H54 (cell line): Measurements from ENCODE around the gene CEBPA.

Experiments
- DNase-seq: peaks from one replicate; pipeline ENCODE4 v3.0.0; 2011; ENCODE audit warnings: low spot score, mixed read lengths; ENCODE audit not compliant: insufficient read length
- FAIRE-seq: peaks from 3 replicates; lab custom pipeline; 2011; peaks lifted over from hg19 to GRCh38; lab: Jason Lieb, UNC
- POLR2A ChIP-seq: IDR thresholded peaks from 2 replicates; pipeline ENCODE4 v1.6.1; 2011; ENCODE audit warnings: low read depth, mild to moderate bottlenecking, low read length

Gene CEBPA

DNA sequence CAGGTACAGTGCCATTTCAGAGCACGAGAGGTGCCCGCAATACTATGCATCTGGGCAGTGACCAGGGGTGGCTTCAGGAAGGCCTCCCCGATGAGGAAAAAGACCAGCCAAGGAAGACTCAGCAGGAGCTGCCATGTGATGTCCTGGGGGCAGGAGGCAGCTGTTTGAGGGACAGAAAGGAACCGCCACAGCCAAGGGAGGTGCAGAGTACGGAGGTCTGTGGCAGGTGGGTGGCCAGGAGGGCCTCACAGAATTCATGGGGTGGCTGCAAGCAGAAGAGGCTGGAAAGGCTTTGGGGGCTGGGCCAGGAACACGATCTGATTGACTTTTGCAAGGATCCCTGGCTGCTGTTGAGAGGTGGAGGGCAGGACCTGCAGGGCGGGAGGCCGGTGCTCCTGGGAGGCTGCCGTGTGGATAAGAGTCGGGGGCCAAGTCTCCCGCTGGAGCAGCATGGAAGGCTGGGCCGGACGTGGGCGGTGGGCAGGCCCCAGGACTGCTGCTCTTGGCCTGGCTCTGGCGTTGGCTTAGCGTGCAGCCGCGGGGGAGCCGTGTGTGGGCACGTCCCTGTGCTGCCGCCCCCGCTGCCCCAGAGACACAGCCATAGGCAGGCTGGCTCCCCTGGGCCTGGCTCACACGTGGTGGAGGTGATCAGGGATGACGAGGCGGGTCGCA, 29.1 kb downstream of the CEBPA start:
- DNase-seq (no peak), FAIRE-seq (no peak)
- TF ChIP-seq POLR2A: no peak

DNA sequence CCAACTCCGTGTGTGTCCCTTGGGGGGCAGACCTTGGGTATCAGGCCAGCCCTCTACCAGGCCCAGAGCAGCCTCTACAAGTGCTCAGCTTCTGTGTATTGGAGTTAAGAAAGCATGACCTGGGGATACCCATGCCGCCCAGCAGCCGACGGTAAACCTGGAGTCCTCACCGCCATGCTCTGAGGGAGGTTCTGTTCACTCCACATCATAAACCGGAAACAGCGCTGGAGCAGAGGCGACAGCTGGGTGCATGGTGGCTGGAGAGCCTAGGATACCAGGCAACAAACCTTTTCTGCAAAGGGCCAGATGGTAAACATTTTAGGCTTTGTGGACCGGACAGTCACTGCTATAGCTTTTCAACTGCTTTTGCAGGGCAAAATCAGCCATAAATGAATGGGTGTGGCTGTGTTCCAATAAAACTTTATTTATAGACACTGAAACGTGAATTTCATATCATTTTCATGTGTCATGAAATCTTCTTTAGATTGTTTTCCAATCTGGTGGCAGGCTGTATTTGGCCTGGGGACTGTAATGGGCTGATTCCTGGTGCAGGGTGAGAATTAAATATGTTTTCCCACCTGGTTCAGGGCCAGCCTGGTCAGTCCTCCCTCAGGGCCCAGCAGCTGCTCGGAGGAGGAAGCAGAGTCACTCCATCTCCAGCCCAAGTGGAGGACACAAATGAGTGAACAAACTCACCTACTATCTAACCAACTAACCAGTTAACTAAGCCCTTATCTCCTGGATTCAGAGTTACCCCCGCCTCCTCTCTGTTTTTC, 30.9 kb downstream of the CEBPA start:
- no peak for FAIRE-seq

DNA sequence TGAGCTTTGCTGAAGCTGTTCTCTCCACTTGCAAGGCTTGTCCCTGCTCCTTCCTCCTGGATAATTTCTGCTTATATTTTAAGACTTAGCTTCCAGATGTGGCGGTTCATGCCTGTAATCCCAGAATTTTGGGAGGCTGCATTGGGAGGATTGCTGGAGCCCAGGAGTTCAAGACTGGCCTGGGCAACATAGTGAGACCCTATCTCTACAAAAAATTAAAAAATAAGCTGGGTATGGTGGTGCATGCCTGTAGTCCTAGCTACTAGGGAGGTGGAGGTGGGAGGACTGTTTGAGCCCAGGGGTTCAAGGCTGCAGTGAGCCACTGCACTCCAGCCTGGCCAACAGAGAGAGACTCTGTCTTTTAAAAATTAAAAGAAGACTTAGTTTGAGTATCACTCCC, 31.6 kb downstream of the CEBPA start:
- no peak for DNase-seq
- FAIRE-seq: no peak
- no peak for TF ChIP-seq POLR2A

More for the DNA sequence above, 30.9 kb downstream of the CEBPA start:
- no peak for DNase-seq
- no peak for TF ChIP-seq POLR2A

DNA sequence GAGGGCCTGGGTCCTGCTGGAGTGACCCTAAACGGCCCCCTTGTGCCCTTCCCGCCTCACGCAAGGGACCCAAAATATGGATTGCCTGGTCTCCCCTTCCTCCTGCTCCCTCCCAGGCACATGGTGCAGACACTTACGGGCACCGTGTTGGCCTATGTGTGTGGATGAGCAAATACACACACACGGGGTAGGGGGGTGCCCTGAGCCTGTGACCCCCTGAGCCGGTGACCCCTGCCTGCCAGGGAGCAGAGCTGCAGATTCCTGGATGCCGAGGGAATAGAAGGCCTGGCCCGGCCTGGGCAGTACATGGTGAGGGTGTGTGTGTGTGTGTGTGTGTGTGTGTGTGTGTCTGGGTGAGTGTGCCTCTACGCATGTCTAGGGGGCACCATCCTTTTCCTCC, 33.3 kb downstream of the CEBPA start:
- DNase-seq: no peak
- no peak for FAIRE-seq
- TF ChIP-seq POLR2A: no peak

DNA sequence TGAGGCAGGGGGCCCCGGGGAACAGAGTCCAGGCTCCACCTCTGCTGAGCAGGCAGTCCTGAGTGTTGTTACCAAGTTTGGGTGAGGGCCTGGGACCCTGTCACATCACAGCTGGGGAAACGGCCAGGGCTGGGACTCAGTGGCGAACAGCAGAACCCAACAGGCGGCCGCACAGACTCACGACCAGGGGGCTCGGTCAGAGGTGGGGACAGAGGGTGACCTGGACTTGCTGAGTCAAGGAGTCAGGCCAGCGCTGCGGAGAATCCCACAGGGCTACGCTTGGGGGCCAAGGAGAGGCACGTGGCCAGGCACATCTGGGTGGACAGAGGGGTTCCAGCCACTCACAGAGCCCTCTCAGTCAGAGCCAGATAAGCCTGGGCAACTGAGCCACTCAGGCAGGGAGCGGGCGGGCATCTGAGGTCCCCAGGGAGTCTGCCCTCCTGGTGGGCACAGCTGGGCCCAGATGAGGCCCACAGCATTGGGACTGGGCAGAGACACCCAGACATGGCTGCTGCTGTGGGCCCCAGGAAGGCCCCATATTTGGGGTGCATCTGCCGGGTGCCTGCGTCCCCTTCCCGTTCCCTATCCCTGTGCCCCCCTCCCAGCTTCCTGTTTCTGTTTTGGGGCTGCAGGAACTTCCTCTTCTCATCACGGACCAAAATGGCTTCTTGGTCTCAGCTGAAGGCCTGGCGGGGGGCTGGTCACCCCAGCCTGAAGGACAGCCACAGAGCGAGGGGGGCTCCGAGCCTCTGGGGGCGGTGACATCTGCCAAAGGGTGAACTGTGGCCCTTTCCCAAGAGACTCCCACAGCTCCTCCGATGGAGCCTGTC, 34.0 kb downstream of the CEBPA start:
- DNase-seq: no peak
- TF ChIP-seq POLR2A: no peak
- no peak for FAIRE-seq

DNA sequence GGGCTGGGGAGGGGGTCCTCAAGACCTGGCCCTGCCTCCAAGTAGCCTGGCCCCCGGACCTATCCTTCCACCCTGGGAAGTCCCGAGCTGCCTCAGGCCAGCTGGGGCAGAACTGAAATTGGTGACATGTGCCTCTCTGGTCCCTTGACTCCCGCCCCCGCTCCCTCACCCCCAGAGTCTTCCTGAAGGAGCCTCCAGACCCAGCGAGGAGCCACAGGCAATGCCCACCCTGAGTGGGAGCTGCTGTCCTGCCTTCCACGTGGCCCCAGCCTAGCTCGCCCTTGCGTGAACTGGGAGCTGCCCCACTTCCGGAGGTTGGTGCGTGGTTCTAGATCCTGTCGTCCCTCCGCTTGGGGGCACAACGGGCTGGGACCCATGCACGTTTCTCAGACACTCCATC, 34.6 kb downstream of the CEBPA start:
- no peak for FAIRE-seq
- no peak for TF ChIP-seq POLR2A
- no peak for DNase-seq

DNA sequence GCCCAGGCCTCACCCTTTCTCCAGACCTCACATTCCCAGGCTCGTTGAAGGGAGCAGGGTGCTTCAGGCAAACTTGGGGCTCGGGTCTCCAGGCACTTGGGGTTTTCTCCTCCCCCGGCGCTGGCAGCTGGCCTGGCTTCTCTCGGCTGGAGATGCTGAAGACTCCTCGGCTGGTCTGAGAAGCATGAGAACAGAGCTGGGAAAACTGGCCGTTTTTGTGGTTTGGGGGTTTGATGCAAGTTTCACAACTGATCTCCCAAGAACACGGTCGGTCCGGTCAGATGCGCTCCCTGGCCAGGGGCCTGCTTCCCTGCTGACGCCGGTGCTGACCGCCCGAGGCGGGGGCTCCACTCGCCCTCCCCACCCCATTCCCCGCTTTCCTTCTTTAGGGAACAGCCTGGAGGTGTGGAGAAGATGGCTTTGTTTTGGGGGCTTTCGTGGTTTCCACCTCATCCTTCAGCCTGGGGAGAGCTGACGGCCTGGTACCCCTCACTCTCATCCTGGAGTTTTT, 35.3 kb downstream of the CEBPA start:
- FAIRE-seq (no peak), DNase-seq (no peak)
- TF ChIP-seq POLR2A: no peak

DNA sequence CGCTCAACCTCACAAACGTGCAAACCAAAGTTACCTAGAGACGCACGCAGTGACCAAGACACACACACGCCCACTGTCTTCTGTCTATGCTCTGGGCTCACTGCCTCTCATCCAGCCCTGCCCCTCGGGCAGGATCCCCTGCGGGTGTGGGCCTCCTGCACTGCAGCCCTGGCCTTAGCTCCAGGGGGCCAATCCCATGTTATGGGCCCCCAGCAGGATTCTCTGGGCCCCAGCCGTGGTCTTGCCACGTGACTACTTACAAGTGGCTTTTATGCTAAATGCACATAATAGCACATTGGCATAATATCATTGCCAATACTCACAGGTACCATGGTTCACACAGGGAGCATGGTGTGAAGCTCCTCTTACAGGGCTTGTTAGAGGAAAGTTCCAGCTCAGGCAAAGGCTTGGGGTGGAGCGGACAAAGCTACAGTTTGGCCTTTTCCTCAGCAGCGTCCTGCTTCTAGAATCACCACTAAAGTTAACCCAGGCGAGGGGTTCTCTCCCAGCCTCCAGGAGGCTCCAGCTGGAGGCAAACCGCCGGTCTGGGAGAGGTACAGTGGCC, 37.4 kb downstream of the CEBPA start:
- TF ChIP-seq POLR2A: no peak
- FAIRE-seq (no peak), DNase-seq (no peak)

DNA sequence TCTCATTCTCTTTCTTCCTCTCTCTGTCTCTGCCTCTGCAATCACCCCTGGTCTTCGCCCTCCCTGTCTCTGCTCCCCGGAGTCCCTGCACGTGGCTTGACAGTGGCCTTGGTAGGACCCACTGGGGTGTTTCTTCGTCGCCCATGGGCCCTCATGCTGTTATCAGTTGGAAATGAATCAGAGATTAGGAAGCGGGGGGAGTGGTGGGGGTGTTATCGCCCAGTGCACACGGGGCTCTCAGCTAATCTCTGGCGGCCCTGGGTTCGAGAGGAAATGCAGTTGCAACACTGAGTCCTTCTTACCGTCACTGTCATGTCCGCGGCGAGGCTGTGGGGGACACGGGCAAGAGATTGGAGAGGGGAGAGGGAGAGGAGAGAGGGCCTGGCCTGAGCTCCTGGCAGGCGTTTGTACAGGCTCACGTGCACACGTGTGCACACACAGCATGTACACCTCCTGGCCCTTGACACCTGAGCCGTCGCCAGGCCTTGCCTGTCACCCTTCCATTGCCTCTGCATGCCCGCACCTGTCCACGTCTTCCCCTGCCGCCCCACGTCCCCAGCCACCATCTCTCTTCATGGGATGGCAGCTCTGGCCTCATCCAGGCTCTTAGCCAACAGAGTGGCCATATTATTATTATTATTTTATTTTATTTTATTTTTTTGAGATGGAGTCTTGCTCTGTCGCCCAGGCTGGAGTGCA, 38.9 kb downstream of the CEBPA start:
- TF ChIP-seq POLR2A: no peak
- FAIRE-seq: no peak
- no peak for DNase-seq

DNA sequence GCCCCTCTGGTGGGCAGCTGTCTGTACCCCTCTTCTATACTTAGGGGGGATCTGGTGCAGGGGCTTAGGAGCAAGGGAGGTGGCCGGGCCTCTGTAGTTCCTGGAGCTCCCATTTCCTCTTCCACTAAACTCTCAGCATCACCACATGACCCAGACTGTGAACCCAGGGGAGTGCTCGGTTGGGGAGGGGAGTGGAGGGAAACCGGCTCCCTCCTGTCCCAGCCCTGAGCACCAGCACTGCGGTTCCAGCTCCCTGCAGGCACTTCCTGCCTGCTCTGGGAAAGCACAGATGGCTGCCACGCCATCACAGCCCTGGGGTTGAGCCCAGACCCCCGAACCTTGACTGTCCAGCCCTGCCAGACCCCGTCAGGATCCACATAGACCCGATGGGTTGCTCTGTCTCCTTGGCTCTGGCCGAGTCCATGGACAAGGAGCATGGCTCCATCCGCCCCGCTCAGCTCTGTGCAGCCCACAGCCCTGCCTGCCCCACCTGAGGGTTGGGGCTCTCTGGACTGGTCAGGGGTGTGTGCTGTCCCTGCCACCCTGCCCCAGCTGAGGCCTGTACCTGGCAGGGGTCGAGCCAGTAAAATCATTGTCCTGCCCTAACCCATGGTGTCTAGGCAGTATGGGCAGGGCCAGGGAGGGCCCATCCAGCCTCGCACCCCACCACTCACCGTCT, 40.7 kb downstream of the CEBPA start:
- no peak for FAIRE-seq
- DNase-seq: no peak
- TF ChIP-seq POLR2A: no peak

DNA sequence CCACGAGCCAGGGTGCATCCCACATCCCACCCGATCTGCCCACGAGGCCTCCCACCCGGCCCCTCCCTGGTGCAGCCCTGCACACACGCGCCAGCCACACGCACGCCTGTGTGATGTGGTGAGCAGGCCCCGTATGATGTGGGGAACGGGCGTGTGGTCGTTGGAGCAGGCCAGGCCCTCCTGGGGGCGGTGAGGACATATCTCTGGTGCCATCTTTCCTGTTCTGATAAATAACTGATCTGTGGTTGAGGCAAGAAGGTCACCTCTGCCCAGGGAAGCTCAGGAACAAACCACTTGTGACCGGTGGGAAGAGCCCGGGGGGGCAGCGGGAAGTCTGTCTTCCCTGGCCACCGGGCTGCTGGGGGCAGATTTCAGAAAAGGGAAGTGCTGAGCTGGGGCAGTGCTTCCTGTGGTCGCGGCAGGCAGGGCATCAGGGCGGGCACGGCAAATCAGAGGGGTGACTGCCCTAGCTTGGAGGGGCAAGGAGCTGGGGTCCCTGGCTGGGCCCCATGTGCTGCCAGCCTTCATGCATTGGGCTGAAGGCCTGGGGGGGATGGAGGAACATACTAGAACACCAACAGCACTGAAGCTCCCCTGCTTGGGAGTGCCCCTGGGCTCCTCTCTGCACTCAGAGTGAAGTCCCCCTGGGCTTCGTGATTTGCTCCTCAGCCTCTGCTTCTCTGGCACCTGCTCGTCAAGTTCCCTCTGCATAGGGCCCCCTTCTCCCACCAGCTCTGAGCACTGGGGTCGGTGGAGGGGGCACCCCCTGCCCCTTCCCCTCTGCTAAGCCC, 41.5 kb downstream of the CEBPA start:
- DNase-seq: no peak
- FAIRE-seq: no peak
- TF ChIP-seq POLR2A: no peak

DNA sequence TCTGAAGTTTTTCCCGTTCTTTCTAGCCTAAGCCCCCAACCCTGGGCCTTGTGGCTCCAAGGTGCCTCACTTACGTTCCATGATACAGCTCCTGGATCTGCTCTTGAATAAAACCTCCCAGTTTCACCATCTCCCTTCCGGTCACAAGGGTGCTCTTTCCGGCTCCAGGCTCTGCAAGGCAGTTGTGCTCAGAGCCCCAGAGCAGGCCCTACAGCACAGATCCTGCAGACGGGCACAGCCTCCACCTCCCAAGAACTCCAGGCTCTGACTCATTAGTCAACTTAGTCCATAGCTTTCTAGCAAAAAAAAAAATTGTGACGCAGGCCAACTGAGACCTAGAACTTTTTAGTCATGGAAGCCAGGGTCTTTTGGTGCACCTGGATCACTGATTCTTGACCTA, 42.8 kb downstream of the CEBPA start:
- DNase-seq (no peak), FAIRE-seq (no peak)
- TF ChIP-seq POLR2A: no peak

DNA sequence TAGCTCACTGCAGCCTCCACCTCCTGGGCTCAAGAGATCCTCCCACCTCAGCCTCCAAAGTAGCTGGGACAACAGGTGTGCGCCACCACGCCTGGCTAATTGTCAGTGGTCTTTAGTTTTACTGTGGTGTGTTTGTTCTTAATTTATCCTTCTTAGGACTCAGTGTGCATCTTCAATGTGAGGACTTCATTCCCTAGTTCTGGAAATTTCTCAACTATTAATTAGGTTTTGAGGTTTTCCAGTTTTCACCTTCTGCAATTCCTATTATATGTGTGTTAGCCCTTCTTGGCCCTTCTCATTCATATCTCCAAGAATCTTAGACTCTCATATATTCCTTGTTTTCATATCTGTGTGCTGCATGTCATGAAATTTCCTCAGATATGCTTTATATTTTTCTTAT, 44.5 kb downstream of the CEBPA start:
- no peak for FAIRE-seq
- no peak for DNase-seq
- no peak for TF ChIP-seq POLR2A
